ENCODE data around the gene FUZ. TPM values are rescaled to one million over a fixed set of nuclear protein-coding genes. Genes with fewer than 3 reads are reported as not detected.

Gene FUZ
- total and polyA plus RNA-seq, 2 donors (not counting 1 experiment from before 2014, with no cell fraction given), result 30.2 to 31.5 TPM

- Histone ChIP-seq H3K9ac (ENCODE audit: low read length) (no peak overlapping the region), H3K9me3 (ENCODE audit: control extremely low read depth in 1 of 3, control insufficient read depth in 2 of 3, insufficient read depth in 1 of 3, low read length in 2 of 3) (no peaks in the 10 kb centered on the region), H2AFZ (ENCODE audit: insufficient read depth, low read depth, low read length, poor library complexity, severe bottlenecking) (no peak overlapping the region), H3K36me3 (replicated peaks in 1 of 2; ENCODE audit: control extremely low read depth in 1 of 2, control insufficient read depth in 1 of 2, extremely low read depth in 1 of 2, insufficient read depth in 2 of 2, low read length in 1 of 2) (peaks cover 0 to 65% of the 10 kb centered on the region in 2 experiments), H3K27ac (ENCODE audit: low read length in 2 of 2) (no peak overlapping the region), H3K4me2 (replicated peaks; ENCODE audit: low read depth, low read length, poor library complexity, severe bottlenecking) (no peak overlapping the region), H3K27me3 (replicated peaks in 1 of 4; ENCODE audit: control extremely low read depth in 1 of 4, control insufficient read depth in 3 of 4, insufficient read depth in 4 of 4, low read length in 3 of 4) (no peaks in the 10 kb centered on the region), H3K4me1 (ENCODE audit: control insufficient read depth in 2 of 2, insufficient read depth in 2 of 2, low read length in 2 of 2) (peaks cover 6 to 8% of the 10 kb centered on the region in 2 donors), H3K4me3 (ENCODE audit: control extremely low read depth in 1 of 5, extremely low read depth in 1 of 5, insufficient read depth in 1 of 5, low read depth in 2 of 5, low read length in 4 of 5) (no peak overlapping the region), H4K20me1 (ENCODE audit: control insufficient read depth, insufficient read depth, low read length, poor library complexity, severe bottlenecking) (peaks cover 89% of the 10 kb centered on the region), H3K79me2 (ENCODE audit: control insufficient read depth, insufficient read depth, low read length) (peaks cover 17% of the 10 kb centered on the region)
- 97% methylated on average over 36 of the region's 37 CpGs for WGBS (ENCODE audit: insufficient coverage)
- DNase-seq (peak; percentile 36), ATAC-seq (ENCODE audit: low read depth) (no peak)
- intact Hi-C loops (cut with micrococcal nuclease), result no loop called here
- CTCF ChIA-PET, result no interaction called here
- peaks cover 11% of the 10 kb centered on the region for H3K4me1 Mint-ChIP-seq
- no peaks in the 10 kb centered on the region for H3K9me3 Mint-ChIP-seq (ENCODE audit: insufficient read depth)
- no peak overlapping the region for H3K27ac Mint-ChIP-seq
- H3K4me3 Mint-ChIP-seq, result no peak overlapping the region
- TF ChIP-seq EZH2 (IDR thresholded peaks at IDR 0.05; ENCODE audit: borderline replicate concordance, insufficient read depth, low read depth, low read length, poor library complexity, severe bottlenecking), result no peak
- TF ChIP-seq, protein P1, sequence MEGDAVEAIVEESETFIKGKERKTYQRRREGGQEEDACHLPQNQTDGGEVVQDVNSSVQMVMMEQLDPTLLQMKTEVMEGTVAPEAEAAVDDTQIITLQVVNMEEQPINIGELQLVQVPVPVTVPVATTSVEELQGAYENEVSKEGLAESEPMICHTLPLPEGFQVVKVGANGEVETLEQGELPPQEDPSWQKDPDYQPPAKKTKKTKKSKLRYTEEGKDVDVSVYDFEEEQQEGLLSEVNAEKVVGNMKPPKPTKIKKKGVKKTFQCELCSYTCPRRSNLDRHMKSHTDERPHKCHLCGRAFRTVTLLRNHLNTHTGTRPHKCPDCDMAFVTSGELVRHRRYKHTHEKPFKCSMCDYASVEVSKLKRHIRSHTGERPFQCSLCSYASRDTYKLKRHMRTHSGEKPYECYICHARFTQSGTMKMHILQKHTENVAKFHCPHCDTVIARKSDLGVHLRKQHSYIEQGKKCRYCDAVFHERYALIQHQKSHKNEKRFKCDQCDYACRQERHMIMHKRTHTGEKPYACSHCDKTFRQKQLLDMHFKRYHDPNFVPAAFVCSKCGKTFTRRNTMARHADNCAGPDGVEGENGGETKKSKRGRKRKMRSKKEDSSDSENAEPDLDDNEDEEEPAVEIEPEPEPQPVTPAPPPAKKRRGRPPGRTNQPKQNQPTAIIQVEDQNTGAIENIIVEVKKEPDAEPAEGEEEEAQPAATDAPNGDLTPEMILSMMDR (IDR thresholded peaks at IDR 0.05), result no peak
- POLR2A ChIA-PET, result interaction anchor here (0.6 to 1.3 kb wide), 6 partner anchors 8 to 53 kb away, joined by 5 to 8 read pairs (median 7); partner anchors contain the start of gene PTOV1
- H3K27me3 Mint-ChIP-seq, result no peaks in the 10 kb centered on the region
Observed at GRCh38 chr19:49858088-49858985, 45.2 kb upstream of the FUZ start.

DNA sequence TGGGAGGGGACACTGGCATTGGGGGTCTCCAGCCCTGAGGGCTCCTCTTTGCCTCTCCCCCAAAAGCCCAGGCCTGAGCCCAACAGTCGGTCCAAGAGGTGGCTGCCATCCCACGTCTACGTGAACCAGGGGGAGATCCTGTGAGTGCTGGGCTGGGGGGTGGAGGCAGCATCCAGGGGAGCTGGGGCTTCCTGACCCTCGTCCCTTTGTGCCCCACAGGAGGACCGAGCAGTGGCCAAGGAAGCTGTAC, 44.7 kb upstream of the FUZ start:
- H3K36me3 ChIP-seq (replicated peaks in 1 of 2; ENCODE audit: control extremely low read depth in 1 of 2, control insufficient read depth in 1 of 2, extremely low read depth in 1 of 2, insufficient read depth in 2 of 2, low read length in 1 of 2), result peaks cover 0 to 60% of the 10 kb centered on the region in 2 experiments
- no peaks in the 10 kb centered on the region for H3K9me3 ChIP-seq (ENCODE audit: control extremely low read depth in 1 of 3, control insufficient read depth in 2 of 3, insufficient read depth in 1 of 3, low read length in 2 of 3)
- no peak overlapping the region for H3K27ac Mint-ChIP-seq
- no peak overlapping the region for H3K4me3 Mint-ChIP-seq
- H3K27ac ChIP-seq (ENCODE audit: low read length in 2 of 2), result no peak overlapping the region
- no peak overlapping the region for H2AFZ ChIP-seq (ENCODE audit: insufficient read depth, low read depth, low read length, poor library complexity, severe bottlenecking)
- peaks cover 8 to 13% of the 10 kb centered on the region in 2 donors for H3K4me1 ChIP-seq (ENCODE audit: control insufficient read depth in 2 of 2, insufficient read depth in 2 of 2, low read length in 2 of 2)
- no peak overlapping the region for H3K9ac ChIP-seq (ENCODE audit: low read length)
- H3K79me2 ChIP-seq (ENCODE audit: control insufficient read depth, insufficient read depth, low read length), result peaks cover 17% of the 10 kb centered on the region
- H4K20me1 ChIP-seq (ENCODE audit: control insufficient read depth, insufficient read depth, low read length, poor library complexity, severe bottlenecking), result peaks cover 89% of the 10 kb centered on the region
- ChIA-PET CTCF (no interaction called here), POLR2A (no interaction called here)
- TF ChIP-seq, protein P1 (IDR thresholded peaks at IDR 0.05), result no peak
- no peak for TF ChIP-seq EZH2 (IDR thresholded peaks at IDR 0.05; ENCODE audit: borderline replicate concordance, insufficient read depth, low read depth, low read length, poor library complexity, severe bottlenecking)
- DNase-seq (no peak), ATAC-seq (ENCODE audit: low read depth) (no peak)
- no peak overlapping the region for H3K4me2 ChIP-seq (replicated peaks; ENCODE audit: low read depth, low read length, poor library complexity, severe bottlenecking)
- intact Hi-C loops (cut with micrococcal nuclease), result no loop called here
- no peaks in the 10 kb centered on the region for H3K9me3 Mint-ChIP-seq (ENCODE audit: insufficient read depth)
- no peaks in the 10 kb centered on the region for H3K27me3 Mint-ChIP-seq
- H3K4me1 Mint-ChIP-seq, result peaks cover 10% of the 10 kb centered on the region
- H3K4me3 ChIP-seq (ENCODE audit: control extremely low read depth in 1 of 5, extremely low read depth in 1 of 5, insufficient read depth in 1 of 5, low read depth in 2 of 5, low read length in 4 of 5), result no peak overlapping the region
- no peaks in the 10 kb centered on the region for H3K27me3 ChIP-seq (replicated peaks in 1 of 4; ENCODE audit: control extremely low read depth in 1 of 4, control insufficient read depth in 3 of 4, insufficient read depth in 4 of 4, low read length in 3 of 4)
- 93% methylated on average over 5 of the region's 5 CpGs for WGBS (ENCODE audit: insufficient coverage)
